IPS-18c (cell line): ENCODE data around the gene GAB3.
A peak's percentile ranks its signal among the peaks of the same experiment; 100 is the strongest.
"Not testable (repeated sequence)": the region's sequence is repeated elsewhere in the genome, so short reads cannot be mapped to it uniquely, and the experiment has no call there.

Experiments used
- H3K4me3 ChIP-seq: 2 replicates; pipeline ENCODE4 v1.7.0; 2013; ENCODE audit warnings: low read depth, mild to moderate bottlenecking, low read length, moderate library complexity; ENCODE audit not compliant: insufficient read depth
- H3K9me3 ChIP-seq: one replicate; pipeline ENCODE4 v1.6.1; 2013; ENCODE audit warnings: mild to moderate bottlenecking, low read length, moderate library complexity; ENCODE audit not compliant: control insufficient read depth, insufficient read depth

The GAB3 gene

GRCh38 chrX:154653048-154653401 lies 97.9 kb downstream of the GAB3 start:
- H3K4me3 ChIP-seq: no peak overlapping the region
- H3K9me3 ChIP-seq: peaks cover 11% of the 10 kb centered on the region

GRCh38 chrX:154652311-154653047 lies 98.4 kb downstream of the GAB3 start:
- Histone ChIP-seq H3K4me3 (no peak overlapping the region), H3K9me3 (peaks cover 11% of the 10 kb centered on the region)

DNA sequence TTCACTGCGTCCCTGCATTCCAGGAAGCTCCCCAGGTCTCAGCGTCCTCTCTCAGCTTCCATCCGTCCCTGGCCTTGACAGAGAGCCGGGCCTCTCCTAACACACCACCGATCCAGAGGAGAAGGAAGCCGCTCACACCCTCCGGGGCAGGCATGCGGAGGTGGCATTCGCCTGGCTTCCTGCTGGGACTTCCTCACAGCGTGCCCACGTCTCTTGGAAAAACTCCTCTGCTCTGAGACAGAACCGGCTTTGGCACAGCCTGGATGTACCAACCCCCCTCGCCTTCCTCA lies 100.7 kb downstream of the GAB3 start:
- H3K9me3 ChIP-seq: peaks cover 8% of the 10 kb centered on the region

GRCh38 chrX:154649503-154650220 lies 101.2 kb downstream of the GAB3 start:
- Histone ChIP-seq H3K9me3 (peaks cover 7% of the 10 kb centered on the region), H3K4me3 (peak overlapping the region; percentile 3; the same call in 1 of the 2 replicates)

More for the DNA sequence above, 100.7 kb downstream of the GAB3 start:
- no peak overlapping the region for H3K4me3 ChIP-seq

DNA sequence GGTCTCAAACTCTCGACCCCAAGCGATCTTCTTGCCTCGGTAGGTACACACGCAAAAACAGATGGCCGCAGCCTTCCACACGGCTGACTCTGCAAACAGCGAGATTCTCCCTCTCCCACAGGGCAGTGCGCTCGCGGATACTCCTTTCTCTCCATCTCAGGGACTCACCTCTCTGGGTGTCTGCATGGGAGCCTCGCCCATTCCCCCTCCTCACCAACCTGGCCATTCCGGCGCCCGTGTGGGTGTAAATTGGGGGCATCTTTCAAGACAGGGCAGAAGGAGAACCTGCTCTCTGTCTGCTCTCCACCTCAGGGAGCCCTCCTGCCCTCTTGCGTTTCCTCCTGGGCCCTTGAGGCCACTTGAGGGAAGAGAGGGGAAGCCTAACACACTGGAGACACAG lies 101.9 kb downstream of the GAB3 start:
- no peak overlapping the region for H3K4me3 ChIP-seq

DNA sequence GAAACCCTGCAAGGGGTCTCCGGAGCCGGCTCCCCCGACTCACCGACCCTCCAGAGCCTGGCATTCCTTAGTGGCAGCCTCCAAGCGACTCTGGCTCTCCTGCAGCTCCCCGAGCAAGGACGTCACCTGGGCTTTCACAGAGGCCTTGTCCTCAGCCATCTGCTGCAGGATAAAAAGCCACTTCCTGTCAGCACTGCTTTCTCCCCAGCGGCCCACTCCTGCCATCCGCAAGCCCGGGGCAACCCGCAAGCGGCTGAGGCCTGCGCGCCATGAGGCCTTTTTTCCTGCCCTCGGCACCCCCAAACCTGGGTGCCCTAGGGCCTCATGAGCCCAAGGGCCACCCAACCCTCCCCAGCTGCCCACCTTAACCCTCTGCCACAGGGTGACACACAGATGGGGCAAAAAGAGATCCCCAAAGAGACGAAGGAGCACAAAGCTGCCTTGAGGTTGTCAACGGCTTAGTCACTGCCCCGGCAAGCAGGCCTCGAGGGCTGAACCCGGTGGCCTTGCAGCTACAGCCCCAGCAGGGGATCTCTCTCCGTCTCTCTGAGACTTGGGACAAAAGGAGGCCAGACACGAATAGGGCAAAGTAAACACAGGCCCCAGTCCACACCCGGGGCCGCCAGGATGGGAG lies 105.0 kb downstream of the GAB3 start:
- not testable (repeated sequence) for H3K9me3 ChIP-seq, H3K4me3 ChIP-seq

More for the DNA sequence above, 101.9 kb downstream of the GAB3 start:
- H3K9me3 ChIP-seq: peaks cover 5% of the 10 kb centered on the region

DNA sequence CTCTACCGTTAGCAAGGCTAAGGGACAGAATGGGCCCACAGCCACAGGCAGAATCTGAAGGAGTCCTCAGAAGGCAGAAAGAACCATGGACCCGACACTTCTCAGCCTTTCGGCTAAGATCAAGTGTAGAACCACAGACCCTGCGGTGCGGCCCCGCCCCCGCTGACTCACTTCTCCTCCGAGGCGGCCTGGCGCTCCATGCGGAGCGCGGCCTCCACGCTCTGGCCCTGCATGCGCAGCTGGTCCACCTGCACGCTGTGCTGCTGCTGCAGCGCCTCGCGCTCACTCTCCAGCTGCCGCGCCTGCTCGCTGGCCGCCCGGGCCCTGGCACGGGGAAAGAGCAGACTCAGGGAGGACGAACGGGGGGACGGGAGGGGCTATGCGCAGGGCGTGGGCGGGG lies 107.2 kb downstream of the GAB3 start:
- not testable (repeated sequence) for H3K9me3 ChIP-seq, H3K4me3 ChIP-seq

DNA sequence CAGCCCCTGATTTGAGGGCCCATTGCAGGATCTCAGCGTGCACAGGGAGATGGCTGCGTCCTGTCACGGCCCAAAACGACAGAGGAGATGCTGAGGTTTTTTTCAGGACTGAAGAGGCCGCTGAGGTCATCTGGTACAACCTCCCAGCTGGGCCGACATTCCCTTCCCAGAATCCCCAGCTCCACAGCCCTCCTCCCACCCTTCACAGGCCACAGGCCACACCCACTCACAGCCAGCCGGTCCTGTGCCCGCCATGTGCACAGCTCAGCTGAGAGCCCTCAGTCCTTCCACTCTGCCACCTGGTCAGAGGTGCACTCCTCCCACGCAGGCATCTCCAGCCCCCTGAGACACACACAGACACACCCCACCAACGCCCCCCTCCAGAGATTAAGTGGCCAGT lies 109.1 kb downstream of the GAB3 start:
- H3K9me3 ChIP-seq, H3K4me3 ChIP-seq: not testable (repeated sequence)

DNA sequence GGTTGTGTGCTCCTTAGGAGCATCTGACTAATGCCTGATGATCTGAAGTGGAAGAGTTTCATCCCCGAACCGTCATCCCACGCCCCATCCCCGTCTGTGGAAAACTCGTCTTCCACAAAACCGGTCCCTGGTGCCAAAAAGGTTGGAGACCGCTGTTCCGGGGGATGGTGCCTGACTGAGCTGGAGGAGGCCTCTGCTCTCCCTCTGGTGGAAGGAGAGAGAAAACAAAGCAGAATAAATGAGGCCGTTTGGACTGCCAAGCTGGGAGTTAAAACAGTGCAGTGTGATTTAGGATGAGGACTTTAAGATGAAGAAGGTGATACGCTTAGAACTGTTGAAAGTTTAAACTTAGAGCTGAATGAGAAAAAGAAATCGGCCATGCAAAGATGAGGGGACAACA lies 117.2 kb downstream of the GAB3 start:
- H3K4me3 ChIP-seq, H3K9me3 ChIP-seq: not testable (repeated sequence)

DNA sequence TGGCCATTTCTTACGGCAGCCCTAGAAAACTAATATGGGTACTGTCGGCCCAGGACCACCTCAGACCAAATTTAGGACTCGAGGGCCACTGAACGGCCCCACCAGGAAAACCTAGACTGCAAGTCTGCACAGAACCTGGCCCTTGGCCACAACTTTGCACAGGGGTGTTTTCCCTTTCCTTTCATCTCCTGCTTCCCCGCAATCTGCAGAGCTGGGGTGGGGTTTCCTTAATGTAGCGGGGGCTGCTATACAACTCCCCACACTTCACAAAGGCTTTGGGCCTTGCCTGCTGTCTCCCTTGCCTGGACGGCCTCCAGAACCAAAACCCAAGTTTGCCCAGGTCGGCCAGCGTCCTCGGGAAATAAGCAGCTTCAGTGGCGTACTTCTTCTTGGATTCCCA lies 119.9 kb downstream of the GAB3 start:
- not testable (repeated sequence) for H3K9me3 ChIP-seq, H3K4me3 ChIP-seq

DNA sequence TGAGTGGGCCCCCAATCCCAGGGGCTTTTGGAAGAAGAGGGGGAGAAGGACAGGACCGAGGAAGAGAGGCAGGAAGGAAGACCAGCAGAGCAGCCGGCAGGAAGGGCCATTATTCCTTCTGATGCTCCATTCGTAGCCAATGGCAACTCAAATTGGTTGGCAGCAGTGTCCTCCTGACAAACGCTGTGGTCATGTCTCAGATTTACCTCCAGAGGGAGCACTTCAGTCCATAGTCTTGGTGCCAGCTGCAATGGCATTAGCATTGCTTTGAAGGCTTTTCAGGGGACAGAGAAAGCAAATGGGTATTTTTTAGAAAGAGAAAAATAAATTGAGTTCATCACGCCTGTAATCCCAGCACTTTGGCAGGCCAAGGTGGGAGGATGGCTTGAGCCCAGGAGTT lies 121.9 kb downstream of the GAB3 start:
- H3K4me3 ChIP-seq, H3K9me3 ChIP-seq: not testable (repeated sequence)
